Muscle layer of colon (tissue), 2 donors: ENCODE results near the gene ARHGEF18.
A peak's percentile ranks its signal among the peaks of the same experiment; 100 is the strongest.
"Not testable (repeated sequence)": the region's sequence is repeated elsewhere in the genome, so short reads cannot be mapped to it uniquely, and the experiment has no call there.

Experiments
- H3K27ac ChIP-seq: one replicate; pipeline ENCODE4 v1.7.0; 2013; ENCODE audit warnings: low read depth, mild to moderate bottlenecking, low read length, moderate library complexity
- H3K27me3 ChIP-seq, 2 donors: one replicate each; pipeline ENCODE4 v1.7.0; 2013; ENCODE audit warnings: low read length in 2 of 2, mild to moderate bottlenecking in 2 of 2; ENCODE audit not compliant: insufficient read depth in 2 of 2, control insufficient read depth in 1 of 2
- H3K36me3 ChIP-seq: one replicate; pipeline ENCODE4 v1.7.0; 2013; ENCODE audit warnings: mild to moderate bottlenecking, low read length; ENCODE audit not compliant: insufficient read depth
- H3K4me1 ChIP-seq: one replicate; pipeline ENCODE4 v1.7.0; 2013; ENCODE audit warnings: mild to moderate bottlenecking, low read length; ENCODE audit not compliant: insufficient read depth
- H3K4me3 ChIP-seq, 2 donors: one replicate each; pipeline ENCODE4 v1.7.0; 2013; ENCODE audit warnings: low read length in 2 of 2, low read depth in 1 of 2, mild to moderate bottlenecking in 1 of 2, moderate library complexity in 1 of 2
- H3K9ac ChIP-seq: one replicate; pipeline ENCODE4 v1.7.0; 2013; ENCODE audit warnings: low read length
- H3K9me3 ChIP-seq: one replicate; pipeline ENCODE4 v1.7.0; 2013; ENCODE audit warnings: mild to moderate bottlenecking, low read length
- donor health status: abdominal sarcoma.
- donor health status: Adenocarcinoma of cecum.

Gene ARHGEF18

DNA sequence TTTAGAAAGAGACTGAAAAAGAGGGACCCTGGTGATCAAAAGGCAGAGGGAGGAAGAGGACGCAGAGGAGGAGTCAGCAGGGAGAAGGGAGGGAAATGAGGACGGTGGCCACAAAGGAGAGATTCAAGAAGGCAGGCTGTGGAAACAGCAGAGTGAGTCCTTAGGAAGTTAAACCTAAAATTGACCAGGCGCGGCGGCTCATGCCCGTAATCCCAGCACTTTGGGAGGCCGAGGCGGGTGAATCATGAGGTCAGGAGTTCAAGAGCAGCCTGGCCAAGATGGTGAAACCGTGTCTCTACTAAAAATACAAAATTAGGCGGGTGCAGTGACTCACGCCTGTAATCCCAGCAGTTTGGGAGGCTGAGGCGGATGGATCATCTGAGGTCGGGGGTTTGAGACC is 20.1 kb downstream of the ARHGEF18 start:
- not testable (repeated sequence) for H3K27me3 ChIP-seq, H3K9me3 ChIP-seq, H3K9ac ChIP-seq, H3K4me3 ChIP-seq, H3K36me3 ChIP-seq
- Histone ChIP-seq H3K27ac (peak overlapping the region; percentile 90), H3K4me1 (peaks cover 43% of the 10 kb centered on the region)

GRCh38 chr19:7370546-7370945 is 21.8 kb downstream of the ARHGEF18 start:
- Histone ChIP-seq H3K36me3 (peaks cover 1% of the 10 kb centered on the region), H3K27ac (peak overlapping the region; percentile 81), H3K9me3 (no peaks in the 10 kb centered on the region), H3K4me1 (peaks cover 43% of the 10 kb centered on the region), H3K9ac (no peak overlapping the region), H3K27me3 (no peaks in the 10 kb centered on the region), H3K4me3 (no peak overlapping the region)

DNA sequence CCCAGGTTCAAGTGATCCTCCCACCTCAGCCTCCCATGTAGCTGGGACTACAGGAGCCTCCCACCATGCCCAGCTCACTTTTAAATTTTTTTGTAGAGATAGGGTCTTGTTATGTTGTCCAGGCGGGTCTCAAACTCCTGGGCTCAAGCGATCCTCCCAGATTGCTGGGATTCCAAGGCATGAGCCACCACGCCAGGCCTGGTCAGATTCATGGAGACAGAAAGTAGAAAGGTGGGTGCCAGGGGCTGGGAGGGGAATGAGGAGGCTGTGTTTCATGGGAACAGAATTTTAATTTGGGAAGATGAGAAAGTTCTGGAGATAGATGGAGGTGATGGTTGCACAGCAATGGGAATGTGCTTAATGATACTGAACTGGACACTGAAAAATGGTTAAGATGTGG is 22.3 kb downstream of the ARHGEF18 start:
- no peak overlapping the region for H3K4me3 ChIP-seq
- no peak overlapping the region for H3K9ac ChIP-seq
- H3K27me3 ChIP-seq: no peaks in the 10 kb centered on the region
- peaks cover 43% of the 10 kb centered on the region for H3K4me1 ChIP-seq
- peaks cover 6% of the 10 kb centered on the region for H3K36me3 ChIP-seq
- H3K27ac ChIP-seq: peak overlapping the region; percentile 81
- H3K9me3 ChIP-seq: no peaks in the 10 kb centered on the region

- Histone ChIP-seq H3K27ac (peak overlapping the region; percentile 81), H3K36me3 (peaks cover 11% of the 10 kb centered on the region), H3K27me3 (no peaks in the 10 kb centered on the region), H3K4me3 (no peak overlapping the region), H3K4me1 (peaks cover 43% of the 10 kb centered on the region), H3K9ac (no peak overlapping the region), H3K9me3 (no peaks in the 10 kb centered on the region)
Observed at GRCh38 chr19:7372810-7373209, 24.1 kb downstream of the ARHGEF18 start.

DNA sequence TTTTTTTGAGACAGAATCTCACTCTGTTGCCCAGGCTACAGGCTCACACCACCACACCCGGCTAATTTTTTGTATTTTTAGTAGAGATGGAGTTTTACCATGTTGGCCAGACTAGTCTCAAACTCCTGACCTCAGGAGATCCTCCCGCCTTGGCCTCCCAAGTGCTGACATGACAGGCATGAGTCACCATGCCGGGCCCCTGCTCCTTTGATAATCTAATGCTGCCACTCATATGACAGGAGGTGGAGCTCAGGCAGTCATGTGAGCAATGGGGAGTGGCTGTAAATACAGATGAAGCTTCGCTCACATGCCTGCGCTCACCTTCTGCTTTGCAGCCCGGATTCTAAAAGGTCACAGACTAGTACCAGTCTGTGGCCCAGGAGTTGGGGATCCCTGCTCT is 25.1 kb downstream of the ARHGEF18 start:
- Histone ChIP-seq H3K27ac (no peak overlapping the region), H3K9me3 (no peaks in the 10 kb centered on the region), H3K27me3 (no peaks in the 10 kb centered on the region), H3K4me1 (peaks cover 37% of the 10 kb centered on the region), H3K36me3 (peaks cover 11% of the 10 kb centered on the region), H3K9ac (no peak overlapping the region), H3K4me3 (no peak overlapping the region)

GRCh38 chr19:7376151-7376852 is 27.6 kb downstream of the ARHGEF18 start:
- Histone ChIP-seq H3K9me3 (no peaks in the 10 kb centered on the region), H3K36me3 (peaks cover 11% of the 10 kb centered on the region), H3K27me3 (no peaks in the 10 kb centered on the region), H3K4me3 (no peak overlapping the region), H3K4me1 (peaks cover 19% of the 10 kb centered on the region), H3K27ac (no peak overlapping the region), H3K9ac (no peak overlapping the region)

GRCh38 chr19:7377196-7377595 is 28.5 kb downstream of the ARHGEF18 start:
- no peak overlapping the region for H3K4me3 ChIP-seq
- peaks cover 11% of the 10 kb centered on the region for H3K36me3 ChIP-seq
- H3K27me3 ChIP-seq: no peaks in the 10 kb centered on the region
- no peaks in the 10 kb centered on the region for H3K9me3 ChIP-seq
- H3K4me1 ChIP-seq: peaks cover 10% of the 10 kb centered on the region
- H3K9ac ChIP-seq: no peak overlapping the region
- H3K27ac ChIP-seq: no peak overlapping the region

- Histone ChIP-seq H3K27ac (no peak overlapping the region), H3K4me3 (no peak overlapping the region), H3K36me3 (peaks cover 5% of the 10 kb centered on the region), H3K4me1 (no peaks in the 10 kb centered on the region), H3K9ac (no peak overlapping the region), H3K9me3 (no peaks in the 10 kb centered on the region), H3K27me3 (no peaks in the 10 kb centered on the region)
Observed at GRCh38 chr19:7381073-7381390, 32.3 kb downstream of the ARHGEF18 start.

GRCh38 chr19:7382694-7383093 is 34.0 kb downstream of the ARHGEF18 start:
- peaks cover 4% of the 10 kb centered on the region for H3K36me3 ChIP-seq
- H3K4me1 ChIP-seq: no peaks in the 10 kb centered on the region
- H3K4me3 ChIP-seq: no peak overlapping the region
- no peaks in the 10 kb centered on the region for H3K9me3 ChIP-seq
- no peaks in the 10 kb centered on the region for H3K27me3 ChIP-seq
- no peak overlapping the region for H3K9ac ChIP-seq
- no peak overlapping the region for H3K27ac ChIP-seq

GRCh38 chr19:7383284-7383683 is 34.5 kb downstream of the ARHGEF18 start:
- H3K27ac ChIP-seq: no peak overlapping the region
- no peaks in the 10 kb centered on the region for H3K4me1 ChIP-seq
- H3K36me3 ChIP-seq: peaks cover 4% of the 10 kb centered on the region
- H3K9me3 ChIP-seq: no peaks in the 10 kb centered on the region
- H3K9ac ChIP-seq: no peak overlapping the region
- H3K4me3 ChIP-seq: no peak overlapping the region
- no peaks in the 10 kb centered on the region for H3K27me3 ChIP-seq

- Histone ChIP-seq H3K4me1 (no peaks in the 10 kb centered on the region), H3K27me3 (no peaks in the 10 kb centered on the region), H3K27ac (no peak overlapping the region), H3K36me3 (peaks cover 4% of the 10 kb centered on the region), H3K9me3 (no peaks in the 10 kb centered on the region), H3K4me3 (no peak overlapping the region), H3K9ac (no peak overlapping the region)
Observed at GRCh38 chr19:7385062-7385461, 36.3 kb downstream of the ARHGEF18 start.

GRCh38 chr19:7386308-7386707 is 37.6 kb downstream of the ARHGEF18 start:
- no peaks in the 10 kb centered on the region for H3K4me1 ChIP-seq
- H3K4me3 ChIP-seq: no peak overlapping the region
- no peaks in the 10 kb centered on the region for H3K9me3 ChIP-seq
- no peak overlapping the region for H3K9ac ChIP-seq
- H3K27ac ChIP-seq: no peak overlapping the region
- H3K27me3 ChIP-seq: no peaks in the 10 kb centered on the region
- peaks cover 8% of the 10 kb centered on the region for H3K36me3 ChIP-seq
